Uterus (tissue), 4 donors: ENCODE measurements around the gene USP20. TPM values are rescaled to one million over a fixed set of nuclear protein-coding genes. Genes with fewer than 3 reads are reported as not detected.

Experiments used
- DNase-seq, 2 donors: peaks; one replicate each; pipeline ENCODE4 v3.0.0-alpha.2; 2019 to 2020
- H3K27ac ChIP-seq, 2 donors: fragments of 200-600 bp; sonication (generic); 1 replicate in 1 of 2; 2 replicates in 1 of 2; pipeline ENCODE4 v1.5.1; 2016 to 2018
- H3K27me3 ChIP-seq, 2 donors: fragments of 200-600 bp; sonication (generic); one replicate each; pipeline ENCODE4 v1.5.1; 2018 to 2019; ENCODE audit warnings: control low read depth in 1 of 2
- H3K36me3 ChIP-seq, 2 donors: fragments of 200-600 bp; sonication (generic); one replicate each; pipeline ENCODE4 v1.5.1; 2019; ENCODE audit warnings: control low read depth in 1 of 2
- H3K4me1 ChIP-seq, 2 donors: fragments of 200-600 bp; sonication (generic); one replicate each; pipeline ENCODE4 v1.5.1; 2018 to 2019; ENCODE audit warnings: control low read depth in 1 of 2
- H3K4me3 ChIP-seq, 2 donors: fragments of 200-600 bp; sonication (generic); 1 replicate in 1 of 2; 2 replicates in 1 of 2; pipeline ENCODE4 v1.5.1; 2018 to 2019; ENCODE audit warnings: mild to moderate bottlenecking in 1 of 2
- H3K9me3 ChIP-seq, 2 donors: fragments of 200-600 bp; sonication (generic); one replicate each; pipeline ENCODE4 v1.5.1; 2019; ENCODE audit warnings: control low read depth in 1 of 2
- POLR2A ChIP-seq, 2 donors: fragments of 450-650 bp; IDR thresholded peaks; one replicate each; pipeline ENCODE4 v1.6.1; 2016; ENCODE audit warnings: antibody characterized with exemption in 2 of 2, mild to moderate bottlenecking in 1 of 2, moderate library complexity in 1 of 2
- intact Hi-C: fragments of 100-400 bp; cut with DNase I; formaldehyde crosslinking; loops from one replicate; pipeline ENCODE4 v1.15.1; 2023; ENCODE audit warnings: low total_unique reads
- total RNA-seq, 4 donors: library from RNA; depleted of rRNA in 3 of 4; stranded (reverse); fragments of >200 nt in 3 of 4; gene quantifications; one replicate each; pipeline versions ENCODE4 v1.1.0 to v1.2.4, GENCODE V29; 2014 to 2023
- TF ChIP-seq, protein P1 (sequence below), 4 experiments: fragments of 200-600 bp in 2 of 4; fragments of 450-650 bp in 2 of 4; sonication (generic) in 2 of 4; IDR thresholded peaks; one replicate each; pipeline ENCODE4 v1.5.1; 2016 to 2019; ENCODE audit warnings: antibody characterized with exemption in 4 of 4, mild to moderate bottlenecking in 2 of 4, moderate library complexity in 1 of 4
- donor health status: DM: yes; HTN: yes; CAD: no.

The USP20 gene
- total RNA-seq, 4 donors from 2014 or later = 5.6 to 46.7 (median 11.1) TPM

DNA sequence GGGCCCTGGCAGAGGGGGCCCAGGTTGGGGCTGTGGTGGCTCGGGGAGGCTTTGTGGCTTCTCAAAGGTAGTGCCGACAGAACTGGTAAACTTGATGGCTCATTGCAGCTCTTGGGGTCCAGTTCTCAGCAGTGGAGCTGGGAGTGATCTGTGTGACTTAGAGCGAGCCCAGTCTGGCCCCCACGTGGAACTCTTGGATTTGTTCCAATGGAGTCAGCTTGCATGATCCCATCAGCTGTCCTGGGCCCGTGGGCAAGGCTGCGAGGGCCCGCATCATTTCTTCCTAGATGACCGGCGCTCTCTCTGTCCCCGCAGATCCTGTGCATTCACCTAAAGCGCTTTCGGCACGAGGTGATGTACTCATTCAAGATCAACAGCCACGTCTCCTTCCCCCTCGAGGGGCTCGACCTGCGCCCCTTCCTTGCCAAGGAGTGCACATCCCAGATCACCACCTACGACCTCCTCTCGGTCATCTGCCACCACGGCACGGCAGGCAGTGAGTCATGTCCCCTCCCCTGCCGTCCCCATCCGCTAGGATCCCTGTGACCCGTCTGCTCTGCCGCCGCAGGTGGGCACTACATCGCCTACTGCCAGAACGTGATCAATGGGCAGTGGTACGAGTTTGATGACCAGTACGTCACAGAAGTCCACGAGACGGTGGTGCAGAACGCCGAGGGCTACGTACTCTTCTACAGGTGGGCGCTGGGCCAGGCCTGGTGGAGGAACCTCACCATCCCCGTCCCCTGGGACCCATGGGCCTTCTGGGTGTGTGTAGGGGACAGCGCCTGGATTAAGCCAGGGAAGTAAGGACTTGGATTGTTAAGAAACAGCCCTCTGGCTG lies 39.2 kb downstream of the USP20 start:
- Histone ChIP-seq H3K36me3 (no peaks in the 10 kb centered on the region), H3K27me3 (no peaks in the 10 kb centered on the region), H3K9me3 (no peaks in the 10 kb centered on the region), H3K27ac (no peak overlapping the region), H3K4me3 (no peak overlapping the region), H3K4me1 (no peaks in the 10 kb centered on the region)
- TF ChIP-seq, protein P1, sequence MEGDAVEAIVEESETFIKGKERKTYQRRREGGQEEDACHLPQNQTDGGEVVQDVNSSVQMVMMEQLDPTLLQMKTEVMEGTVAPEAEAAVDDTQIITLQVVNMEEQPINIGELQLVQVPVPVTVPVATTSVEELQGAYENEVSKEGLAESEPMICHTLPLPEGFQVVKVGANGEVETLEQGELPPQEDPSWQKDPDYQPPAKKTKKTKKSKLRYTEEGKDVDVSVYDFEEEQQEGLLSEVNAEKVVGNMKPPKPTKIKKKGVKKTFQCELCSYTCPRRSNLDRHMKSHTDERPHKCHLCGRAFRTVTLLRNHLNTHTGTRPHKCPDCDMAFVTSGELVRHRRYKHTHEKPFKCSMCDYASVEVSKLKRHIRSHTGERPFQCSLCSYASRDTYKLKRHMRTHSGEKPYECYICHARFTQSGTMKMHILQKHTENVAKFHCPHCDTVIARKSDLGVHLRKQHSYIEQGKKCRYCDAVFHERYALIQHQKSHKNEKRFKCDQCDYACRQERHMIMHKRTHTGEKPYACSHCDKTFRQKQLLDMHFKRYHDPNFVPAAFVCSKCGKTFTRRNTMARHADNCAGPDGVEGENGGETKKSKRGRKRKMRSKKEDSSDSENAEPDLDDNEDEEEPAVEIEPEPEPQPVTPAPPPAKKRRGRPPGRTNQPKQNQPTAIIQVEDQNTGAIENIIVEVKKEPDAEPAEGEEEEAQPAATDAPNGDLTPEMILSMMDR (IDR thresholded peaks at IDR 0.05) = no peak
- TF ChIP-seq POLR2A (IDR thresholded peaks at IDR 0.05) = no peak
- DNase-seq = no peak
- intact Hi-C loops = no loop called here

DNA sequence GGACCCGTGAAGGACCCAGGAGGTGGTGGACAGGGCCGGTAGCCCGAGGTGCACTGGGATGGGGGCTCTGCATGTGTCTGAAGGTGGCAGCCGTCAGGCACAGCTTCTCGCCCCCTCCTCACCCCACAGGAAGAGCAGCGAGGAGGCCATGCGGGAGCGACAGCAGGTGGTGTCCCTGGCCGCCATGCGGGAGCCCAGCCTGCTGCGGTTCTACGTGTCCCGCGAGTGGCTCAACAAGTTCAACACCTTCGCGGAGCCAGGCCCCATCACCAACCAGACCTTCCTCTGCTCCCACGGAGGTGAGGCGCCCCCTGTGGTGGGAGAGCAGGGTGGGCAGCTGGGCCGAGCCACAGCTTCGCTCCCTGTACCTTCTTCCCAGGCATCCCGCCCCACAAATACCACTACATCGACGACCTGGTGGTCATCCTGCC lies 39.9 kb downstream of the USP20 start:
- no peak overlapping the region for H3K4me3 ChIP-seq
- no peaks in the 10 kb centered on the region for H3K9me3 ChIP-seq
- DNase-seq = no peak
- TF ChIP-seq, protein P1 (IDR thresholded peaks at IDR 0.05) = no peak
- no peak for TF ChIP-seq POLR2A (IDR thresholded peaks at IDR 0.05)
- no peaks in the 10 kb centered on the region for H3K36me3 ChIP-seq
- H3K27ac ChIP-seq = no peak overlapping the region
- no peaks in the 10 kb centered on the region for H3K27me3 ChIP-seq
- intact Hi-C loops = no loop called here
- H3K4me1 ChIP-seq = no peaks in the 10 kb centered on the region

DNA sequence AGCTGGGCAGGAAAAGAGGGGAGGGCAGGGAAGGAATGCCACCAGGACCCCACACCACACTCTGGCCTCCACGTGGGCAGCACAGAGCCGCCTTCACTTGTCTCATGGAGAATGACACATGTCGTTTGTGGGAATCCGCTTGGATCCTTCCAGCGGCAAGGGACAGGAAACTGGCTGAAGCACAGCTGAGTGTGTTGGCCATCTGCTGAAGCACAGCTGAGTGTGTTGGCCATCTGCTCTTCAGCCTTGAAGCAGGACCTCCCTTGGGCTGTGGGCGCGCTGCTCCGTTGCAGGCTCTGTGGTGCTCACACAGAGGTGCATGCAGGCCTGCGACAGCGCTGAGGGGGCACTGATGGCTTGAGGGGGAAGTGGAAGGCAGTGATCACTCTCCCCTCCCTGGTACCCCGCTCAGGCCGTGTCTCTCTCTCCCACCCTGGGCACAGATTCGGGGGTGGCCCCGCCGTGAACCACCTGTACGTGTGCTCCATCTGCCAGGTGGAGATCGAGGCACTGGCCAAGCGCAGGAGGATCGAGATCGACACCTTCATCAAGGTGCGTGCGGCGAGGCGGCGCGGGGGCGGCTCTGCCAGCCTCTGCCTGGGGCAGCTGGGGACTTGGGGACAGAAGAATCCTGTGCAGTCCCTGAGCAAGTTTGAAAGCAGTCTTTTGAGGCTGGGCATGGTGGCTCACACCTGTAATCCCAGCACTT lies 40.6 kb downstream of the USP20 start:
- Histone ChIP-seq H3K36me3 (no peaks in the 10 kb centered on the region), H3K27ac (no peak overlapping the region), H3K4me1 (no peaks in the 10 kb centered on the region), H3K4me3 (no peak overlapping the region), H3K27me3 (no peaks in the 10 kb centered on the region), H3K9me3 (no peaks in the 10 kb centered on the region)
- TF ChIP-seq POLR2A (IDR thresholded peaks at IDR 0.05) = no peak
- TF ChIP-seq, protein P1 (IDR thresholded peaks at IDR 0.05) = no peak
- DNase-seq = no peak
- intact Hi-C loops = no loop called here

DNA sequence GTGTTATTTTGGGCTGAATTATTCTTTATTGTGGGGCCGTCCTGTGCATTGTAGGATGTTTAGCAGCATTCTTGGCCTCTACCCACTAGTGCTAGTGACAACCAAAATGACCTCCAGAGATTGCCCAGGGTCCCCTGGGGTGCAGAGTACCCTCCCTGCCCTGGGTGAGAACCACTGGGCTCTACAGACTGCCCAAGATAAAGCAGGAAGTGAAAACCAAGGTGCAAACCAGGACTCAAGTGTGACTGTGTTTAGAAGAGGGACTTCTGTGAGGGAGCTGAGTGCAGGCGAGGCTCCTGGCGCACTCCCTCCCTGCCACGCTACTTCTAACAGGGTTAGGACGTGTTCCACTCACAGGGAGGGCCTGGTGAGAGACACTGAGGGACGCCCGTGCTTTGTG lies 41.6 kb downstream of the USP20 start:
- Histone ChIP-seq H3K4me1 (no peaks in the 10 kb centered on the region), H3K36me3 (no peaks in the 10 kb centered on the region), H3K9me3 (no peaks in the 10 kb centered on the region), H3K27me3 (no peaks in the 10 kb centered on the region), H3K27ac (no peak overlapping the region), H3K4me3 (no peak overlapping the region)
- no peak for DNase-seq
- TF ChIP-seq, protein P1 (IDR thresholded peaks at IDR 0.05) = no peak
- no peak for TF ChIP-seq POLR2A (IDR thresholded peaks at IDR 0.05)
- intact Hi-C loops = no loop called here

DNA sequence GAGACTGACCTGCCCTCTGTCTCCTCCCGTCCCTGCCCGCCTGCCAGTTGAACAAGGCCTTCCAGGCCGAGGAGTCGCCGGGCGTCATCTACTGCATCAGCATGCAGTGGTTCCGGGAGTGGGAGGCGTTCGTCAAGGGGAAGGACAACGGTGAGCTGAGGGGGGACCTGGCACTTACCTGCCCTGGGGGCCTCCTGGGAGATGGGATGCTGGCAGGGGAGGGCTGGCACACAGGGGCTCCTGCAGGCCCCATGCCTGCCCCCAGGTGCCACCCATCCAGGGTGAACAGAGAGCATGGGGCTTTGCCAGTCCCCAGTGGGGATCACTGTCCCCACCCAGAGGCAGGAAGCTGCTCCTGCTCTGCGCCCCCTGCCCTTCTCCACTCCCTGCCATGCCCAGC lies 43.0 kb downstream of the USP20 start:
- Histone ChIP-seq H3K36me3 (no peaks in the 10 kb centered on the region), H3K4me1 (no peaks in the 10 kb centered on the region), H3K4me3 (no peak overlapping the region), H3K9me3 (no peaks in the 10 kb centered on the region), H3K27me3 (no peaks in the 10 kb centered on the region), H3K27ac (no peak overlapping the region)
- intact Hi-C loops = no loop called here
- no peak for DNase-seq
- TF ChIP-seq POLR2A (IDR thresholded peaks at IDR 0.05) = no peak
